DMS79 (cell line): Measurements from ENCODE around the gene HSD11B2.
"Not testable (repeated sequence)": the region's sequence is repeated elsewhere in the genome, so short reads cannot be mapped to it uniquely, and the experiment has no call there.

Experiments
- DNase-seq: peaks from one replicate; lab custom pipeline; 2025; lab: John Stamatoyannopoulos, UW

HSD11B2 gene

DNA sequence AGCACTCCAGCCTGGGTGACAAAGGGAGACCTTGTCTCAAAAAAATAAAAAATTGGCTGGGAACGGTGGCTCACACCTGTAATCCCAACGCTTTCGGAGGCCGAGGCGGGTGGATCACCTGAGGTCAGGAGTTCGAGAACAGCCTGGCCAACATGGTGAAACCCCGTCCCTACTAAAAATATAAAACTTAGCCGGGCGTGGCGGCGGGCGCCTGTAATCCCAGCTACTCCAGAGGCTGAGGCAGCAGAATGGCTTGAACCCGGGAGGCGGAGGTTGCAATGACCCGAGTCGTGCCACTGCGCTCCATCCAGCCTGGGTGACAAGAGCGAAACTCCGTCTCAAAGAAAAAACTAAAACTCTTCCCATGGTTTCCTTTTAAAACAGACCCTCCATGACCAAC lies 15.5 kb upstream of the HSD11B2 start:
- not testable (repeated sequence) for DNase-seq

DNA sequence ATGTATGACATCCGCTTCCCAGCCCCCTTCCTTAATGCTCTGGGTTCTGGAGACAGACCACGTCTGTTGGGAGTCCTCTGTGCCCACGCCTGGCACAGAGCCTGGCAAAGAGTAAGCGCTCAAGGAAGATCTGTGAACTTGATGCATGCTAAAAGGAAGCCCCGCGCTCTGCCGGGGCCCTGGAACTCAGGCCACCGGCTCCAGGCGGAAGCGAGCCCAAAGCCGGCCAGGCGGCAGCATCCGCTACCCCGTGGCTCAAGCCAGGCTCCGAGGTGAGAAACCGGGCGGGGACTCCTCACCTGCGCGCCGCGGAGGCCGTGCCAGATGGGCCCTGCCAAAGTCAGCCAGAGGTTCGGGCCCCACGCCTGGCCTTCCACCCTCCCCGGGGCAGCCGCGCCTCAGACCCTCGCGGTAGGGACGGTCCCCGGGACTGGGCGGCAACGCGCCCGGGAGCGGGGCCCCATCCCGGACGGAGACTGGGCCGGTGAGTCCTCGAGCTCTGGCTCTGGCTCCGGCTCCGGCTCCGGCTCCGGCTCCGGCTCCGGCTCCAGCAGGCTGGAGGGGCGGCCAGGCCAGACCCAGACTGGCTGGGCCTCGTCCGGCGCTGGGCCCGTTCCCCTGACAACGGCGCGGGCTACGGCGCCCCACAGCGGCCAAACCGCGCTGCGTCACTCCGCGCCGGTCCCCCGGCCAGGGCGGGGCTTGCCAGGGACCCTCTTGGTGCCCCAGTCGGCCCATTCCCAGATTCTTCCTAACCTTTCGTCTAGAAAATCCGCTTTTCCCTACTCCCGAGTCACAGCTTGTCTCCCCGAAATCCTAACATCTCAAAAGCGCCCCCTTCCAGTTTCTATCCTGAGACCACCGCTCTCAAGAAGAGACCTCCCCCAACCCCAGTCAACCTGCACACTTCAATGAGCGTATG lies 14.8 kb upstream of the HSD11B2 start, which contains the start of gene ZDHHC1:
Gene ZDHHC1, minus strand, starts transcription at position 606 of the 922 bp plus-strand sequence. CDS start 8,702 bp downstream, outside the sequence.
- DNase-seq = no peak

- DNase-seq = no peak
These were observed 13.4 kb upstream of the HSD11B2 start for GRCh38 chr16:67417333-67418061.

DNA sequence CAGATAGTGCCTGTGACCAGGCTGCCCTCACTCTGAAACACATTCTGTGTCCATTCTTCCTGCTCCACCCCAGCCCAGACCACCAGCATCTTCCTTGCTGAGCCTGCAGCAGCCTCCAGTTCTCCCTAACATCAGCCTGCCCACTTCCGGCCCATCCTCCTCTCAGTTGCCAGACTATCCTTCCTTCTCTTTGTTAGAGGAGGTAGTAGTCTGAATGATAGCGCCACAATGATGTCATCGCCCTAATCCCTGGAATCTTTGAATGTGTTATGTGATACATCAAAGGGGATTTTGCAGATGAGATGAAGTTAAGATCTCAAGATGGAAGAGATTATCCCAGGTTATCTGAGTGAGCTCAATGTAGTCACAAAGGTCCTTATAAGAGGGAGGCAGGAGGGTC lies 11.4 kb upstream of the HSD11B2 start:
- no peak for DNase-seq

- DNase-seq = no peak
These were observed 11.0 kb upstream of the HSD11B2 start for GRCh38 chr16:67419931-67420330.

- DNase-seq = no peak
These were observed 9.9 kb upstream of the HSD11B2 start for GRCh38 chr16:67421030-67421429.

GRCh38 chr16:67423015-67423414 lies 7.9 kb upstream of the HSD11B2 start:
- no peak for DNase-seq

DNA sequence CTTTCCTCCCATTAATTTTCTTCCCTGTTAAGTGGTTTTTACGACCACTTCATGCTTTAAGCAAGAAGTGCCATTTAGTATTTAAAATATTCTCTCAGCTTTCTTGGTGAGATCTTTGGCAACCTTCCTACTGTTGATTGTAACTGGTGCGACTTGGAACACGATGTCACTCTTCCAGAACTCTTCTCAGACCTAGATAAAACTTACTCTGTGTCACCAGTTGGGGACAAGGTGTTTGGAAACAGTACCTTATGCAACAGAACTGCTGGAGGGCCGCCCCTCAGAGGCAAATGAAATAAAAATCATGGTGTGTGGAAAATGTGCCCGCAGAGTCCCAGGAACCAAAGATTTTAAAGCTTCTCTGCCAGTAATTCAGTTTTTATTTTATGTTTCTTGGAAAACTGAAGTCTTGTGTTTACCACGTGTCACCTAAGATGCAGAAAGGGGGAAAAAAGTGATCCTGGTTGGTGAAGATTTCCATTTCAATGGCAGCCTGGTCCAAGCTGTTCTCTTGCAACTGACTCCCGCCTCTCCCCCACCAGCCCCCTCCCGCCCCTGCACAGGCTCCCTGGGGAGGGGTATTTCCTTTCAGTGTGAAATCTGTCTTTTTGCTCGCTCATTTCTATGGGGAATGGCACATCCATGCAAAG lies 7.2 kb upstream of the HSD11B2 start:
- peak; percentile 8 for DNase-seq

- no peak for DNase-seq
These were observed 6.7 kb upstream of the HSD11B2 start for GRCh38 chr16:67424261-67424615.

DNA sequence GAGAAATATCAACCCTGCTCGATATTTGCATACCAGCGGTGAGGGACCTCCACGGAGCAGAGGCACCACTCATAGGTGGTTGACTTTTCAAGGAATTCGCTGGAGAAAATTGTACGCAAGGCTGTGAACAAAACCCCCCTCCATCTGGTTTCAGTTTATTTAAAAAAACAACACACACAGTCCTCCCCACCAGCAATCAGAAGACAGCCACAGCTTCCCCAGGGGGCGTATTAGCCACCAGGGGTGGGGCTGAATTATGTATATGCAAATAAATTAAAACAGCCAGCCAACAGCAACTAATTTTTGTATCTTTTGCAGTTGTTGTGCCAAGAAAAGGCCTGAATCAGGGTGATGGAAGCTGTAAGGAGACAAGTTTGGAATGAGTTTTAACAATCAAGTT lies 5.9 kb upstream of the HSD11B2 start:
- no peak for DNase-seq

DNA sequence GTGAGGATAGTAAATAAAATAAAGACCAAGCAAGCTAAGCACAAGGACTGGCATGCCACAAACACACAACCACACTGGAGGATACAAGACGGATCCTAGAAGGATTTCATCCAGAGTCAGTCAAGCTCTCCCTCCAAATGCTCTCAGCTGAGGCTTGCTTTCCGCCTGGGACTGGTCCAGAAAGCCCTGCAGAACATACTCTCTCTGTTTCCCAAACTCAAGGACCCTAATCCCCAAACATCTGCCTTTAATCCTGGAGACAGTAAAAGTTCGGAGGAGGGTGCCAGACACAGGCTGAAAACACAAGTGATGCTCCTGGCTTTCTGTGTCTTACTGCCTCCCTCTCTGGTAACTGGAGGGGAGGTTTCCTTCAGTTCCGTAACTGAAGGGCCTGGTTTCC lies 5.3 kb upstream of the HSD11B2 start:
- DNase-seq = no peak

GRCh38 chr16:67426022-67426421 lies 4.9 kb upstream of the HSD11B2 start:
- DNase-seq = no peak

GRCh38 chr16:67426950-67427349 lies 4.0 kb upstream of the HSD11B2 start:
- DNase-seq = no peak

- DNase-seq = peak; percentile 37
These were observed 2.7 kb upstream of the HSD11B2 start for GRCh38 chr16:67428146-67428731.

DNA sequence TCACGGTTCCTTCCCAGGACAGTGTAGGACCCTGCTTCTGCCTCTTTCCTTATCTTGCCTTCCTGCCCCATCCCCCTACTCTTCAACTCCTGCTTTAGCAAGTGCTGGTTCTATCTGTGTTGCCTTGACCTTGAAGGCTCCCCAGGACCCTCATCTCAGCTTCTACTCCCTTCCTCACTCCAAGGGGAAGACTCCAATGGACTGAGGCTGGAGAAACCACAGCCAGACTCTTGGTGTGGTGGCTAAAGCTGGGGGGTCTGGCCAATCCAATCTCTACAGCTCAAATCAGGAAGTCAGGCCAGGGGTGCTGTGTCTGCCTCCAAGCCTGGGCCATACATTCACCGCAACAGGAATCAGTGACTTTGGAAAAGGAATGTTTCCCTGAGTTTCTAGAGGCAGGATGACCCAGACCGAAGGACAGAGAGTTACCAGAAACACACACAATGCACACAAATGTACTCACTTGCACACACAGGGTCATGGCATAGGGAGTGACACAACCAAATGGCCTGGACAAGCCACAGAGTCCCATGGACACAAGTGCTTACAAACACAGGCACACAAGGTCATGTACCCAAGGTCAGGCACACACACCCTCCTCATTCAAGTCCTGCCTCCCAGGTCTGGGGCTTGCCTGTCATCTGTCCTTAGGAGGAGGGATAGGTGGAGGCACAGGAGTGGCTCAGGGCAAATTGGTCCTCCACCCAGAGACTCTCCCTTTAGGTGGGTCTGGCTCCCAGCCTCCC lies 1.7 kb upstream of the HSD11B2 start:
- DNase-seq = no peak

GRCh38 chr16:67429799-67430503 lies 970 bp upstream of the HSD11B2 start:
- DNase-seq = no peak

DNA sequence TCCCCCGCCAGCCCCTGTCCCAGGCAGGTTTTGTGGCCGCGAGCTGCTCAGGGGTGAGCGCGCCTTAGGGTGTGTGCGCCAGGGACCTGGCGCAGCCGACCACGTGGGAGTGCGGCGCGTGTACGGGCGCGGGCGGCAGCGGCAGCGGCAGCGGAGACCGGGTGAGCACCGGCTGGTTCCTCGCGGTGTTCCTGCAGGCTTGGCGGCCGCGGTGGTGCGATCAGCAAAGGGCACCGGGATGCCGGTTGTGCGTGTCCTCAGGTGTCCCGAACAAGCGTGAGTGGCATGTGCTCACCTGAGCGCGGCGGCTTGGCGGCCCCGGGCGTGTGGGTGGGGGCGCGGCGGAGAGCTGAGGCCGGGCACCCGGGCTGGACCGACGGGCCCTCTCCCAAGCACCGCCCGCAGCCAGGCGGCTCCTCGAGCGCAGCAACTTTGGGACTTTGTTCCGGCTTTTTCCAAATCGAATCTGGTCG lies 381 bp upstream of the HSD11B2 start:
- no peak for DNase-seq

DNA sequence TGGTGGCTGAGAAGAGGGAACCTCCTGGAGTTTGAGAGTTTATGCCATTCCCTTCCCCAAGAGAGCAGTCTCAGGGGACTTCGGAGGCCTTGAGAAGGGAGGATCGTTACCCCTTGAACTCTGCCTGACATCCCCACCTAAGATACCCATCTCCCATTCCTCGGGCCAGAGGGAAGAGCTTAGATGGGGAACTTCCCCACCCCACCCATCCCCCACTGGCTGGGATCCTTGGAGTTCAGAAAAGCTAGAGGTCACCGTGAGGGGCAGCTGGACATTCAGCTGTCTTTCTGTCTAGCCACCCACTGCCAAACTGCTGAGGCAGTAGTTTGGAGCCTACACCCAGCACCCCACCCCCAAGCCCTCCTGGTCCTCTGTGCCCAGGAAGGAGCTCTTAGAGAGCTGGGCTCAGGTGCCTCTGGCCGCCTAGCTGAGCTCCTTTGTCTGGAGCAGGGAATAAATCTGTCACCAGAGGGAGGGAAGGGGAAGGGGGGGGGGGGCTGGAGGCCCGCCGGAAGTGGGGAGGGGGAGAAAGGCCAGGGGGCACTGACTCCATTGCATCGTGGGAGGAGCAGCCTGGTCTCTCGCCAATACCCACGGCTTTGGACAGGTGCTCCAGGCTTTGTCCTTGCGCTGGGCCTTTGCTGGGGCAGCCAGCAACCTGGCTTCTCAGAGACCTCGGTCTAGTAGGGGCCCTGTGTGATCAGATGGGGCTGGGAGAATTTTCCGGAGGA lies 1.0 kb downstream of the HSD11B2 start:
- peak; percentile 58 for DNase-seq

DNA sequence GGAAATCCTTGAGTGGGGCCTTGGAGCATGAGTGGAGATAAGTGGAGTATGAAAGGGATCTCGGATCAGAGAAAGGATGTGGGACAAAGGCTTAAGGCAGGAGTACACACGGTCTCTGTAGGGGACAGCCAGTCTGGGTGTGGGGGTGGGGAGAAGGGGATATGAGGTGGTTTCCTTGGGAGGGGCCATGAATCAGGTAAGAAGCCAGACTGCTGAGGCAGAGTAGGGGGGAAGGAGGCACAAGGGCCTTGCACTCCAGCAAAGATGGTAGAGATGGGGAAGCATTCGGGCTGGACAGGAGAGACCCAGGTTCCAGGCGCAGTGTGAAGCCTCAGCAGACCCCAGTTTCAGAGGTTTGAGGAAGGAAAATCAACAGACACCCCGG lies 1.6 kb downstream of the HSD11B2 start:
- DNase-seq = no peak

DNA sequence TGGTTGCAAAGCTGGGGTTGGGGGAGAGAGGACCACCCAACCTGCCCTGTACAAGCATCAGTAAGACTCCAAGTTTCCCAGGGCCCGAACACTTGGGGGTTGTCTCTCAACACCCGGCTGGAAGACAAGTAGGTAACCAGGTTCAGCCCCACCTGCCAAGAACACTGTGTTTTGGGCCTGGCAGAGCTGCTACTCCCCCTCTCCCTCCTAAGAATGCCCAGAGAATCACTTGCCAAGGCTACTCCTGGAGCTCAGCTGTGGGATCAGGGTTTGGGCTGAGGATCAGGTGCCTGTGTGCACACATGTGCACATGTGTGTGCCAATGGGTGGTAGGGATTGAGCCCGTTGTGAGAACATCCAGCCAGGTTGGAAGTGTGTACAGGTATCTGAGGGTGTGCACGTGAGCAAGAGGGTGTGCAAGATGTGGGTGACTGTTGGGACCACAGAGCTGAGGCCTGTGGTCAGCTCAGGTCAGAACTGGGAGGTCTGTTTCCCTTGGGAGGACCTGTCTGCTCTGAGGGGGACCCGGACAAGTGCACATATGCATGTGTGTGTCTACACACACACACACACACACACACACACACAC lies 2.3 kb downstream of the HSD11B2 start:
- no peak for DNase-seq
